ENCODE measurements around the gene GAB2.

The GAB2 gene

DNA sequence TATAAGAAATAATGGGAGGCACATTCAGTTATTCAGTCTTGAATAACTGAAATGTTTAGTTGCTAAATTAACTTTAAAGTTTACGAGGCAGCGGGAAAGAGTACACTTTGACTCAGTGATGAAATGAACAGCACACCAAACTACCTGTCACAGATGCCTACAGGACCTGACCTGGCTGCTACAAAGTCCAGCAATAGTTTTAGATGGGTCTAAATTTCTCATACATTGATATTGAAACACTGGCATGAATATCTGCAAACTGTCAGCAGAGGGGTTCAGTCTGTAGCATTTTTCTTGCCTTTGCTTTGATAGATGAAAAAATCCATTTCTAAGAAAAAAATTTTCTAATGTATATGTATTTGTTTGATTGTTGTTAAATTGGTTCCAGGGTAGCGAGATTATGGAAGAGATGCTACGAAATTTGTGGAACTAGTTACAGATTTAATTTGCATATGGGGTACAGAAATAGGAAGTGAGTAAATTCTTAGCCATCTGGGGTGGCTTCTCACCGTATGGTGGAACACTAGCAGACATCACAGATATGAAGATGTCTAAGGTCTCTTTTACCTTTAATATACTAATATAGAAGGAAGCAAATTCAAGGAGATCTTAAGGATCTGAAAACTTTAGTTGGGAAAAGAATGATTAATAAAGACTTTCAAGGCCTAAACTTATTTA is 20.8 kb upstream of the GAB2 start:
- Mint-ChIP-seq H3K36me3 (peaks cover 47% of the 10 kb centered on the region), H3K9me3 (no peaks in the 10 kb centered on the region), H3K27ac (no peak overlapping the region), H3K4me1 (no peaks in the 10 kb centered on the region), H3K4me3 (no peak overlapping the region)
- ATAC-seq = no peak
- DNase-seq (ENCODE audit: low spot score in 2 of 2) = no peak

DNA sequence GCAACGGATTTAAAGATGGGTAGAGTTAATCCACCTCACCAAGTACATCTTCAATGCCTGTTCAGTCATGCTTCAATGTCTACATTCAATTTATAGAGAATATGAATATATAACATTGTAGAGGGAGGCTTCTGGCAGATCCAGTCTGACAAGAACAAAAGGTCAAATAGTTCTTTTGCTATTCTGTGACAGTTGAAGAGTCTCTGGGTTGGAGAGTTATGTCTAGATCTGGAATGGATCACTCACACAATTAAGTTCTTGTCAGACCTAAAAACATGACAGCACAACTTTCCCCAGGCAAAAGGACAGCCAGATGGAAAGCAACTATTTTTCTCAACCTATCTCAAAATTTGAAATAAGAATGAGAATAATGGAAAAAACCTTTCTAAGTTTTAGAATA is 15.3 kb upstream of the GAB2 start:
- Mint-ChIP-seq H3K9me3 (no peaks in the 10 kb centered on the region), H3K27ac (no peak overlapping the region), H3K4me3 (no peak overlapping the region), H3K36me3 (peaks cover 19% of the 10 kb centered on the region), H3K4me1 (peaks cover 6% of the 10 kb centered on the region)
- ATAC-seq (no peak), DNase-seq (ENCODE audit: low spot score in 2 of 2) (no peak)

DNA sequence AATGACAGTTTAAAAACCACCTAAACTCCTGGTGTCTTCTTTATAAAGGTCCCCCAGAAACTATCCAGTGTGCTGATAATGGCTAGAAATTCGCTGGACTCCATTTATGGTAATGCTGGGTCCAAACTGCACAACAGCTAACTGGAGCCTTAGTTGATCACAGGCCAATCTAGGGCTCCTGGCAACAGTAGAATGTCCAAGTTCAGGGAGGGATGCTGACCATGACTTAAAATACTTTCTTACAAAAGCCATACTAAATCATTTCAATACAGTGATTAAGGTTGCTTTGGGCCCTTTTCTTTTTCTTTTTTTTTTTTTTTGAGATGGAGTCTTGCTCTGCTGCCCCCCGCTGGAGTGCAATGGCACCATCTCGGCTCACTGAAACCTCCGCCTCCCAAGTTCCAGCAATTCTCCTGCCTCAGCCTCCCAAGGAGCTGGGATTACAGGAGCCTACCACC is 14.5 kb upstream of the GAB2 start:
- Mint-ChIP-seq H3K36me3 (peaks cover 12% of the 10 kb centered on the region), H3K9me3 (no peaks in the 10 kb centered on the region), H3K27ac (no peak overlapping the region), H3K4me1 (peaks cover 15% of the 10 kb centered on the region), H3K4me3 (no peak overlapping the region)
- no peak for ATAC-seq
- DNase-seq (ENCODE audit: low spot score in 2 of 2) = no peak

DNA sequence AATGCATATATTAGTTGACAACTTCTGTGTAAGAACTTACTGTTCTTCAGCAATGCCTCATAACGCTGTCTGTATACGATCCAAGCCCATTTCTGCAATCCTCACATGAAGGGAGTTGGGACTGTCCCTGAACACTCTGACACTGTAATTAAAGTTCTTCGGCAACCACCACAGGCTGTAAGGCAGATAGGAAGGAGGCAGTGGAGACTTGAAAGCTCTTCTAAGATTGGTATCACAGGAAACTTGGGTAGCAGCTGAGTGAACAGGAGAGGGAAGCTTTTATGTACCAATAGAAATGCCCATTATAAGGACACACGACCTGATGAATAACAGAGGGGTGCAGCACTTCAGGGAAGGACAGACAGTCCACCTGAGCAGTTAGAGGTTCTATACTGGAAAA is 12.0 kb upstream of the GAB2 start:
- H3K9me3 Mint-ChIP-seq = no peaks in the 10 kb centered on the region

DNA sequence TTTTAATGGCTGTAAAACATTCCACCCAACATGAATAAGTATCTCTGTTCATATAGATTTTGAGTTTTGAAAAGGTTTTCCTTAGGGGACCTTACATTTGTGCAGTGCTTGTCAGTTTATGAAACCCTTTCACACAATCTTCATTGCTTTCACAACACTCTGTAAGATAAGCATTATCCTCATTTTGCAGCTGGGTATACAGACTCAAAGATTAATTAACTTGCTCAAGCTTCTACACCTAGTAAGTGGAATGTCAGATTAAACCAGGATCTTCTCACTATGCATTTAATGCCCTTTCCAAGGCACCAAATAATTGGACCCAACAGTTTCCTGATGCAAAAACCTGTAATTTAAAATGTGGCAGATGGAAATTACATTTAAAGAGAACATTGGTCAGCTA is 11.6 kb upstream of the GAB2 start:
- peak overlapping the region; percentile 18 for H3K27ac Mint-ChIP-seq
- peaks cover 4% of the 10 kb centered on the region for H3K36me3 Mint-ChIP-seq
- H3K4me1 Mint-ChIP-seq = peaks cover 24% of the 10 kb centered on the region
- no peak for DNase-seq (ENCODE audit: low spot score in 2 of 2)
- no peak for ATAC-seq
- no peaks in the 10 kb centered on the region for H3K9me3 Mint-ChIP-seq
- H3K4me3 Mint-ChIP-seq = no peak overlapping the region

More for the DNA sequence above, 12.0 kb upstream of the GAB2 start:
- Mint-ChIP-seq H3K36me3 (peaks cover 4% of the 10 kb centered on the region), H3K27ac (peak overlapping the region; percentile 18), H3K4me3 (no peak overlapping the region), H3K4me1 (peaks cover 19% of the 10 kb centered on the region)
- DNase-seq (ENCODE audit: low spot score in 2 of 2) = no peak
- no peak for ATAC-seq

DNA sequence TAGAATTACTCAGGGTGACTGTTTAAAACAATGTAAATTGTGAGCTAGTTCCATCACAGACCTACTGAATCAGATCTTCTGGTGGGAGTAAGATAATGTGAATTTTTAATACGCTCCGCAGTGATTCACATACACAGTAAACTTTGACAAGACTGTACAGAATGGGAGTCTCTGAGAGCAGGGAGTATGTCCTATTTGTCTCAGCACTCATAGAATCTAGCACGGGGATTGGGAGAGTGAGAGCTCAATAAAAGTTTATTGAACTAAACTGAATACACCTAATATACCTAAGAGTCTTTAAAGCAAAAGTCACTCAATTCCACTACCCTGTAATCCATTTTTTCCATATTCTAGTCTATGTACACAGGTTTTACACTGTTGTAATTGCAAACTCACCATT is 11.2 kb upstream of the GAB2 start:
- ATAC-seq = no peak

DNA sequence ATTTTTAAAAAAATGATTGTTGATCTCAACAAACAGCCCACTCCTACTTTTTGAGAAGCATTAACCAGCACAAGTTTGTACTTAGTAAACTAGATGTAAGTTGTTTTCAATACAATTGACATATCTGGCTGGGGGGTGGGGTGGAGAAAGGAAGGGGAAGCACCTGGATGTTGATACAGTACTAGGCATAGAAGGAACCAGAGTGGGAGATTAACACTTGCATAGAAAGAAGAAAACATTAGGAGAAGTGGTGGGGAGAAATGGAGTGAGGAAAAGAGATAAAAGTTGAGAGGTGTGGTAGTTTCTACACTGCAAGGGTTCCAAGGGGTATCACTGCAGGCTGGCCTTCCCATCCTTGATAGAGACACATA is 10.6 kb upstream of the GAB2 start:
- Mint-ChIP-seq H3K36me3 (peaks cover 4% of the 10 kb centered on the region), H3K4me1 (peaks cover 26% of the 10 kb centered on the region), H3K4me3 (no peak overlapping the region), H3K9me3 (no peaks in the 10 kb centered on the region), H3K27ac (no peak overlapping the region)
- DNase-seq (ENCODE audit: low spot score in 2 of 2) (no peak), ATAC-seq (no peak)

More for the DNA sequence above, 11.2 kb upstream of the GAB2 start:
- H3K27ac Mint-ChIP-seq = no peak overlapping the region
- no peaks in the 10 kb centered on the region for H3K9me3 Mint-ChIP-seq
- H3K36me3 Mint-ChIP-seq = peaks cover 4% of the 10 kb centered on the region
- no peak overlapping the region for H3K4me3 Mint-ChIP-seq
- DNase-seq (ENCODE audit: low spot score in 2 of 2) = no peak
- peaks cover 26% of the 10 kb centered on the region for H3K4me1 Mint-ChIP-seq

DNA sequence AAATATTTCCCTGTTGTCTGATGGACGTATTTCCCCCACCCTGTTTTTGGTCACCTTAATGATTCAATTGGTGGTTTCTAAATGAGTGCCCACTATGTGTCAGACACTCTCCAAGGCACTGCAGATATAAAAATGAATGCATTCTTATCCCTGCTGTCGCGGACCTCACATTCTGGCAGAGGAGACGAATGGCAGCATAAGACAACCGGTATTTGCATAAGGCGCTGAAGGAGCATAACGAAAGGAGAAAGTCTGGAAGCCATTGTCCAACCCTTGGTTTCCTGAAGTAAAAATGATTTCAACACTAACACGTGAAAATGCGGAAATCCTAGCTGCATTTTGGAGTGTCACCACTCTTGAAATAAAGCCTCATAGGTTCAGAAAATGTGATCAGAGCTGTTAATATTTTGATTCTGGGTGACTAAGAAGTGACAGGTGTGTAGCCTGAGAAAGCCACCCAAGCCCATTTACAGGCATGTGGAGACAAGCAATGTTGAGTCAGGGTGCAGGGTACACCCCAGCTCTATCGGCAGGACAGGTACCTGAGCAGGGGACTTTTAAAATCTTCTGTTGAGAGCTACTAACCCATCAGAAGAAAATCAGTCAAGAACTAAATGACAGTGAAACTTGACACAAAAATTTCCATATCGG is 10.1 kb upstream of the GAB2 start:
- Mint-ChIP-seq H3K4me3 (peak overlapping the region; percentile 27), H3K4me1 (peaks cover 26% of the 10 kb centered on the region)

DNA sequence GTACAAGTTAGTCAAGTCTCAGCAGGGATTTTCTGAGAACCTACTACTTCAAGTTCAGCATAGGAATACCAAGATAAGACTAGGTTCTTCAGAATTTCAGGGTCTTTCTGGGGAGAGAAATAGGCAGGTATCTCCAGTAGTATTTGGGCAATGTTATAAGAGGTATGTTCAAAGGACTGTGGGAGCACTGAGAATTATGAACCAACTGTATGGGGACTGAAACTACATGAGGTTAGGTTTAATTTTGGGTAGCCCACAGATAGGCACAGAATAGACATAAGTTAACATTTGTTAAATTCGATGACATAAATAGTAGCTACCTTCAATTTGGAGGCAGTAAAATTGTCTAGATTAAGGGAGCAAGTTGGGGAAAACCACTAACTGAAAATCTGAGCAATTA is 9.2 kb upstream of the GAB2 start:
- no peaks in the 10 kb centered on the region for H3K9me3 Mint-ChIP-seq
- H3K4me3 Mint-ChIP-seq = no peak overlapping the region
- peaks cover 4% of the 10 kb centered on the region for H3K36me3 Mint-ChIP-seq
- ATAC-seq (peak; percentile 63), DNase-seq (ENCODE audit: low spot score in 2 of 2) (no peak)
- peaks cover 26% of the 10 kb centered on the region for H3K4me1 Mint-ChIP-seq
- peak overlapping the region; percentile 18 for H3K27ac Mint-ChIP-seq

More for the DNA sequence above, 10.1 kb upstream of the GAB2 start:
- peaks cover 4% of the 10 kb centered on the region for H3K36me3 Mint-ChIP-seq
- H3K9me3 Mint-ChIP-seq = no peaks in the 10 kb centered on the region
- ATAC-seq (peak; percentile 93), DNase-seq (ENCODE audit: low spot score in 2 of 2) (no peak)
- peak overlapping the region; percentile 18 for H3K27ac Mint-ChIP-seq

DNA sequence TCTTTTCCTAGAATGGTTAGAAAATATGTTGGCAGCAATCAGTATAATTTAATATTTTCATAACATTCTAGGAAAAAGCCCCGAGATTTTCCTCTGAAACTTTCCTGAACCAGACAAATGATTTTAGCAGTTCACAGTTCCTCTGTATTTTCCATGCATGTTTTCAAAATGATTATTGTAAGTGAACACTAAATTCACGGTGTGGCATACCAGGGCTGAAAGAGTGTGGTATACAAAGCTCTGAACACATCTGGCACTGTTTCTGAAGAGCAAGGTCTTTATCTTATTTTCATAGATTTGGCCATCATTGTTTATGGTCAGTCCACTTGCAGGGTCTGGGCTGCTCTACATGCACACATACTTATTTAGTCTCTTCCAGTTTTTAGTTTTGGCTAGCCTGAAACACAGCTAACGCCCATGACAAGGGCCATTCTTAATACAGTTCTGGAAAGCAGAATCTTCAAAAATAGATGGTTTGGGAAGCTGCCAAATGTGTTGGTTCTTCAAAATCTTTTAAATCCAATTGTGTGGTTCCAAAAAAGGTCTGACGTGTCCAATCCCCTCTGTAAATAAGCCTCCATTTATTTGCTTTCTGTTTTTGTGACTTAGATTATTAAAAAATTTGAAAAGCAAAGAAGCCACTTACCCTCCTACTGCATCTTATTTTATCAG is 7.9 kb upstream of the GAB2 start:
- Mint-ChIP-seq H3K4me1 (peaks cover 33% of the 10 kb centered on the region), H3K9me3 (no peaks in the 10 kb centered on the region), H3K36me3 (peaks cover 4% of the 10 kb centered on the region), H3K4me3 (no peak overlapping the region), H3K27ac (no peak overlapping the region)
- ATAC-seq (no peak), DNase-seq (ENCODE audit: low spot score in 2 of 2) (no peak)

DNA sequence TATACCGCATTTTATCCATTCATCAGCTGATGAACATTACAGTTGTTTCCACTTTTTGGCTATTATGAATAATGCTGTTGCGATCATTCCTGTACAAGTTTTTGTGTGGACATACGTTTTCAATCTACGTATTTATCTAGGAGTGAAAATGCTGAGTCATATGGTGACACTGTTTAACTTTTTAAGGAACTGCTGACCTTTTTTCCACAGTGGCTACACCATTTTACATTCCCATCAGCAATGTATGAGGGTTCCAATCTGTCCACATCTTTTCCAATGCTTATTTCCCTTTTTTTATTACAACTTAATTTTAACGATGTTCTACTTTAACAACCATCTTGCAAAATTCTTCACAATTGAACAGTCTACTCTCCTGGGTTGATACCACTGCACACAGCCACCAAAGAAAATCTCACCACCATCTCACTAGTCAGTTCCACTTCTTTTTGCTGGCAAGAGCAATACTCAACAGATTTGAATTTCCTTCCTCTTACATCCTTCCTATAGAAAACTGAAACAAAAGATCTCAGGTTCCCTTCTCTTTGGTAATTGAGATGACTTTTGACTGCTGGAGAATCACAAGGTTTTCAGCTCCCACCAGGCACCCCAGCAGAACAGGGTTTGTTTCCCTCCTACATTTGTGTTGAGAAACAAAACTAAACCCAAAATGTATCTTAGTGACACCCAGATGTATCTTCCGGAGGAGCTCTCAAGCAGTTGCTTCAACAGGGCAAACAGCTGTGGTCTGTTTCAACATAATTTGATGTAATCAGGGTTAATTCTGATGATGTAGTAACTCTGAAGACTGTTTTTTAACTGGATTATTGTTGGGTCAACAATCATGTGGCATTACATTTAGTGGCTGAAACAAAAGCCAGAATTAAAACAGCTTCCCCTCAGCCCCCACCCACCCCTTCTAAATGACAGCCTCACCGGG is 7.0 kb upstream of the GAB2 start:
- DNase-seq (ENCODE audit: low spot score in 2 of 2) (no peak), ATAC-seq (no peak)
- Mint-ChIP-seq H3K4me3 (no peak overlapping the region), H3K9me3 (no peaks in the 10 kb centered on the region), H3K27ac (no peak overlapping the region), H3K36me3 (peaks cover 4% of the 10 kb centered on the region), H3K4me1 (peaks cover 38% of the 10 kb centered on the region)

DNA sequence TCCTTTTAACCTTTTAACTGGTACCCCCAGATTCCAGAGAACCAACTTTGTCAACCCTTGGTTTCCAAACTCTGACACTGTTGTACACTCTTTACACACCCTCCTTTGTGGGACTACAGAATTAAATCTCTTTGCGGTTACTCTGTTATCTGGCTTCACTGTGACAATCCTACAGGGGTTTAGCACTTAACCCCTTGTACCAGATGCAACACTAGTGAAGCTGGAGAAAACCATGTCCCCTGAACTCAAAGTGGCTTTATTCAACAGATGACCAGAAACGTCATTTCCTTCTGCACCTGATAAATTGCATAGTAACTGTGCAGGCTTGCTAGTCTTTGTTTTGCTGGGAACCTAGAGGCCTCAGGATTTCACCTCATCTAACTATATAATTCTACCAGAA is 5.6 kb upstream of the GAB2 start:
- no peaks in the 10 kb centered on the region for H3K9me3 Mint-ChIP-seq
- ATAC-seq = no peak

DNA sequence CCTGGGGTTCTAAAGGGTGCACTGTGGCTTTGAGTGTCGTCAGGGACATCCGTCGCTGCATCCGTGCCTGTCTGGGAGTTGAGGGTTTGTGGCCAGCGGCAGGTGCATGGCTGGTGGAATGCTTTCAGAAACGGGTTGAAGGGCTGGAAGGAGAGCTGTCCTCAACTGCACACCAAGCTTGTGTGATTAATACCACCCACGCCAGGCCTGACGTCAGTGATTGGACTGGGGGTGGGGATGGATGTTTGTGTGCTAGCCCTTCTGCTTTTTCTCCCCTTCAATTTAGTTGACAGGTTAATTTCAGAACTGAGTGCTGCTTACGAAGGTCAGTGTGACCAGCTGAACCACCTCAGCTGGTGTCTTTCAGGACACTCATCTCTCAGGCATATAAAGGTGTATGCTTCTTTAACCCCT is 3.2 kb upstream of the GAB2 start:
- DNase-seq (ENCODE audit: low spot score in 2 of 2) (peak in 1 of 2 donors; percentile 31), ATAC-seq (peak; percentile 29)
- peak overlapping the region; percentile 18 for H3K4me3 Mint-ChIP-seq
- H3K27ac Mint-ChIP-seq = no peak overlapping the region
- H3K36me3 Mint-ChIP-seq = peaks cover 7% of the 10 kb centered on the region
- peaks cover 40% of the 10 kb centered on the region for H3K4me1 Mint-ChIP-seq
- H3K9me3 Mint-ChIP-seq = no peaks in the 10 kb centered on the region

More for the DNA sequence above, 5.6 kb upstream of the GAB2 start:
- Mint-ChIP-seq H3K4me3 (no peak overlapping the region), H3K27ac (no peak overlapping the region), H3K4me1 (peaks cover 41% of the 10 kb centered on the region), H3K36me3 (peaks cover 4% of the 10 kb centered on the region)
- DNase-seq (ENCODE audit: low spot score in 2 of 2) = no peak

DNA sequence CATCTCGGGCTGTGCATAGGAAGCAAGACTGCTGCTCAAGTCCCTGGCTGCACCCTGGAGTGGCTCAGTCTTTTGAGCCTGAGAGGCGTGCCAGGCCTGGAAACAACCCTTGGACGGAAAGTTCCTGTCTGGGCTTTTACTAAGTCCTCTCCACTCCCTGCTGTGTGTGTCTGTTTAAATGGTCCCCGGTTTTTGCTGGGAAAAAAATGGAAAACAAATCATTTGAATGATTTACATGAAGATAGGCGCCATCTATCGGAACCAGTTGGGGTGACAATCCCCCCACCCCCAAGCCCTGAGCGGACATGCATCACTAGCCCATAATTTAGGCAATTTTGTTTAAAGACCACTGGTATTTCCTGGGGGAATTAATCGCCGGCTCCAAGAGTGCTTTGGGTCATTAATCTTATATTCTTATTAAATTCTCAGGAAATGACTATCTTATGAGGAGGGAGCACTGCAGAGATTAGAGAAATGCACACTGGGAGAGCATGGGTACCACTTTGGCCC is 2.7 kb upstream of the GAB2 start:
- DNase-seq (ENCODE audit: low spot score in 2 of 2) = peak; percentile 22 to 59
- Mint-ChIP-seq H3K9me3 (no peaks in the 10 kb centered on the region), H3K36me3 (peaks cover 7% of the 10 kb centered on the region), H3K27ac (no peak overlapping the region), H3K4me1 (peaks cover 40% of the 10 kb centered on the region), H3K4me3 (peak overlapping the region; percentile 18)
- ATAC-seq = no peak

DNA sequence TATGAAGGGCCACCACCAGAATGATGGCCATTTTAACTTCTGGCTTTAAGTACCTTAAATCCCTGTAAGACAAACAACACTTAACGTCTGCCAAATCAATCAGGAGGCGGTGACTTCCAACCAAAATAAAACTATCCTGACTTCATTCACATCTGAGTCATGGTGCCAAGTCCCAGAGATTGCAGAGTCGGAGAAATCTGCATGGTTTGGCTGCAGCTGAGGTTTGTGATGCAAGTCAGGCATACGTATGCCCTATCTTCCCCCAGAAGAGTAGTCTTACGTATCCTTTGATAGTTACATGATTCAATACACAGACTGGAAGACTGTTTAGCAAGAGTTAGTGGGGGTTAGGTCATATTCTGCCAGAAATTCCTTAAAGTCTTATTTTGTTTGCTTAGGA is 1.7 kb upstream of the GAB2 start:
- Mint-ChIP-seq H3K4me1 (peaks cover 35% of the 10 kb centered on the region), H3K9me3 (no peaks in the 10 kb centered on the region), H3K4me3 (peak overlapping the region; percentile 66), H3K36me3 (peaks cover 7% of the 10 kb centered on the region), H3K27ac (no peak overlapping the region)
- ATAC-seq (no peak), DNase-seq (ENCODE audit: low spot score in 2 of 2) (no peak)
